ENCODE results near the gene ILF2. TPM values are rescaled to one million over a fixed set of nuclear protein-coding genes. Genes with fewer than 3 reads are reported as not detected.

ILF2 gene
- total RNA-seq = 103 and 208 TPM in 2 replicates

GRCh38 chr1:153670859-153671627, at the start of gene ILF2:
Gene ILF2 (minus strand): TSS chr1:153670993. CDS start chr1:153670922, 71 bp downstream.

GRCh38 chr1:153678519-153679336, 7.9 kb upstream of the ILF2 start, which contains the start of gene NPR1:
Gene NPR1 (plus strand): TSS chr1:153678688. CDS start chr1:153679109, 421 bp downstream.

GRCh38 chr1:153658400-153659174, 12.2 kb downstream of the ILF2 start, which contains the start of gene SNAPIN:
Gene SNAPIN (plus strand): TSS chr1:153658703. CDS start chr1:153658744, 41 bp downstream.

GRCh38 chr1:153633754-153634665, 36.8 kb downstream of the ILF2 start, which contains the start of gene CHTOP:
Gene CHTOP (plus strand): TSS chr1:153634066. CDS start chr1:153636589, 2,523 bp downstream.

GRCh38 chr1:153627715-153628626, 42.8 kb downstream of the ILF2 start, which contains the start of gene S100A1:
Gene S100A1 (plus strand): TSS chr1:153628434. CDS start chr1:153630522, 2,088 bp downstream.

GRCh38 chr1:153626904-153627714, 43.7 kb downstream of the ILF2 start, which contains the start of gene S100A13:
Gene S100A13 (minus strand): TSS chr1:153627505. CDS start chr1:153626472, 1,033 bp downstream.

GRCh38 chr1:153616144-153616916, 54.5 kb downstream of the ILF2 start, which contains the start of gene S100A14:
Gene S100A14 (minus strand): TSS chr1:153616325. CDS start chr1:153615858, 467 bp downstream.

GRCh38 chr1:153612755-153613331, 58.0 kb downstream of the ILF2 start, which contains the start of gene S100A16:
Gene S100A16 (minus strand): TSS chr1:153613137. CDS start chr1:153608151, 4,986 bp downstream.

Other genes starting within 250 kb of the ILF2 start
- 1.4 TPM in 1 of 2 replicates, not detected in the other for gene S100A7, start 210.3 kb downstream of the ILF2 start, total RNA-seq
- gene S100A6, start 135.0 kb downstream of the ILF2 start, total RNA-seq = 1,352 and 3,810 TPM in 2 replicates
- 0.48 TPM in 1 of 2 replicates, not detected in the other for gene S100A5, start 130.1 kb downstream of the ILF2 start, total RNA-seq
- gene S100A4, start 125.2 kb downstream of the ILF2 start, total RNA-seq = 44.8 and 55.4 TPM in 2 replicates
- 7.0 and 11.7 TPM in 2 replicates for gene S100A3, start 121.7 kb downstream of the ILF2 start, total RNA-seq
- gene S100A2, start 105.1 kb downstream of the ILF2 start, total RNA-seq = 975 and 1,509 TPM in 2 replicates
- 969 and 1,207 TPM in 2 replicates for gene S100A16, start 57.9 kb downstream of the ILF2 start, total RNA-seq
- 685 and 1,926 TPM in 2 replicates for gene S100A14, start 54.7 kb downstream of the ILF2 start, total RNA-seq
- 58.4 and 79.0 TPM in 2 replicates for gene S100A13, start 43.5 kb downstream of the ILF2 start, total RNA-seq
- gene S100A1, start 42.6 kb downstream of the ILF2 start, total RNA-seq = not detected in 2 replicates
- gene CHTOP, start 36.9 kb downstream of the ILF2 start, total RNA-seq = 20.5 and 30.1 TPM in 2 replicates
- 53.5 and 60.7 TPM in 2 replicates for gene SNAPIN, start 12.3 kb downstream of the ILF2 start, total RNA-seq
- 0.48 TPM in 1 of 2 replicates, not detected in the other for gene NPR1, start 7.7 kb upstream of the ILF2 start, total RNA-seq
- 12.5 and 14.5 TPM in 2 replicates for gene INTS3, start 57.1 kb upstream of the ILF2 start, total RNA-seq
- gene SLC27A3, start 104.4 kb upstream of the ILF2 start, total RNA-seq = 5.1 and 17.9 TPM in 2 replicates

All from tracheal epithelial cell (primary cell).